Stimulated activated CD4-positive, alpha-beta T cell treated with anti-CD3 and anti-CD28 coated beads, Interleukin-2, amount 100 ng/mL, for 4 hours (primary cell): ENCODE results near the gene CACTIN.

Experiments used
- DNase-seq: peaks from one replicate; pipeline ENCODE4 v3.0.0-alpha.2; 2020; ENCODE audit warnings: low read depth

The CACTIN gene

GRCh38 chr19:3627351-3627723 lies 747 bp upstream of the CACTIN start:
- no peak for DNase-seq

DNA sequence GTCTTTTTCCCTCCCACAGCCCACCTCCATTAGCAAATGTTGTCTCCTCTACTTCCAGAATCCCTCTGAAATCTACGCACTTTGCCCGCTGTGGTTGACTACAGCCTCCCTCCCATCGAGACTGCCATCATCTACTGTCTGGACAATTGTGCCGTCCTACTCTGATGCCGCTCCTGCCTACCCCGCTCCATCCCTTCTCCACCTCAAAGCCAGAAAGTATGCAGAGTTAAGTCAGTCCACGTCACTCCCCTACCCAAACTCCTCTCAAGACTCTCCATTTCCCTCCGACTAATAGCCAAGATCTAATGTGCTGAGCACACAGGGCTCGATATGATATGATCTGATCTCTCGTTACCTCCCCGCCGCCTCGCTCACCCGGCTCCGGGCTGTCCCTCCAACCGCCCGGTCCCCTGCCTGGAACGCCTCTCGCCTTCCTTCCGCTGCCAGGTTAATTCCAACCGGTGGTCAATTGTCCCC lies 556 bp downstream of the CACTIN start:
- DNase-seq: no peak

- no peak for DNase-seq
These were observed 2.9 kb downstream of the CACTIN start for GRCh38 chr19:3623716-3624115.

- DNase-seq: no peak
These were observed 4.4 kb downstream of the CACTIN start for GRCh38 chr19:3622224-3622623.

DNA sequence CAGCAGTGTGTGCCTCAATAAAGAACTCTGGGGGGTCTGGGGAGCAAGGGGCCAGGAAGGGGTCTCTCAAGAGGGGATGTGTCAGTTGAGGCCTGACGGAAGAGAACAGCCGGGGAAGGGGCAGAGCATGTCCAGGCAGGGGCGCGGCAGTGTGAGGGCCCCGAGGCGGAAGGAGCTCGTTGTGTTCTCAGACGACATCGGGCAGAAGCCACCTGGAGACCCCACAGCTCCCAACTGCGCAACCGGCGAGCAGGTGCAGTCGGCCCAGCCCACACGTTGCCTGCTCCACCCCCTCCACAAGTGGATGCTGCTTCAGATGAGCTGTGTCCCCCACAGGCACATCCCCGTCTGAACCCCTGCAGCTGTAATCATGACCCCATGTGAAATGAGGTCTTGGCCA lies 4.9 kb downstream of the CACTIN start:
- no peak for DNase-seq

GRCh38 chr19:3620817-3621547 lies 5.6 kb downstream of the CACTIN start:
- DNase-seq: no peak

GRCh38 chr19:3620145-3620816 lies 6.3 kb downstream of the CACTIN start:
- DNase-seq: no peak

DNA sequence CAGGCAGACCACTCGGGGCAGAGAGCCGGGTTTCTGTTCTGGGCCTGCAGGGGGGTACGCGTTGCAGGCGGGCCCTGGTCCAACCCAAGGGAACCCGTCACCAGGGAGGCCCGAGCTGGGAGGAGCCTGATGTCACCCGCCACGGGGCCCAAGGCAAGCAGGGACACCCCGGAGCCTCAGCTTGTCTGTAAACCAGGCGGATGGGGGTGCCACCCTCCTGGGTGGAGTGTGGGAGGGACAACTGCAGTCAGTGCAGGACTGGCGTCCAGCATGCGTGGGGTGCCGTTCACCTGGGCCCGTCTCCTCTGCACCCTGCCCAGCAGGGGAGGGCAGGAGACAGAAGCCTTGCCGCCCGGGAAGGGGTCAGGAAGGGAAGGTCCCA lies 7.0 kb downstream of the CACTIN start:
- no peak for DNase-seq

DNA sequence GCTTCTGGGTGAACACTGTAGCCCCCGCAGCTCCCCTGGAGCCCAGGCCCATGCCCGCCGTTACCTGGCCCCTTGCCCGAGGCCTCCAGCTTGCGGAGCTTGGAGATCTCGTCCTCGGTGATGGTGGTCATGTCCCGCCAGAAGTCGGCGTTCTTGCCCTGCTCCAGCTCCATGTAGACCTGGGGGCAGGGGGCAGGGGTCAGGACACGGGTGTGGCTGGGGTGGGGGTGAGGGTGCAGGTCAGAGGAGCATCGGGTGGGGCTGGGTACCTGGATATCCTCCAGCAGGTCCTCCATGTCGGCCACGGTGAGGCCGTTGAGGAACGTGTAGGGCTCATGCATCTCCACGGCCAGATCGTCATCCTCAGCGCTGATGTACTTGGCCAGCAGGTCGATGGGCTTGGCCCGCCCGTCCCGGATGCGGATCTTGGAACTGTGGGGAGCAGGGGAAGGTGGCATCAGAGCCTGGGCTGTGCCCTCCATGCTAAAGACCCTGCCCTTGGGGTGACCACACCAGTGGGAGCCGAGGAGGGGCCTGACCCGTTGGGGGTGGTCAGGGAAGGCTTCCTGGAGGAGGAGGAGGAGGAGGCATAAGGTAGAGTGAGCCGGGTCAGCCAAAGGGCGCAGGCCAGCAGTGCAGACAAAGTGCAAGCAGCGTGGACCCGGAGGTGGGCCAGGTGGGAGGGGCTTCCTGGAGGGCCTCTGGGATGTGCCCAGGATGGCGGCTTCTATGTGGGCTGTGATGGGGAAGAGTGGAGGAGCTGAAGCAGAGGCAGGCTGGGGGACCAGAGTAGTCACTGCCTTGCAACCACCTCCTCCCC lies 7.6 kb downstream of the CACTIN start:
- DNase-seq: no peak

DNA sequence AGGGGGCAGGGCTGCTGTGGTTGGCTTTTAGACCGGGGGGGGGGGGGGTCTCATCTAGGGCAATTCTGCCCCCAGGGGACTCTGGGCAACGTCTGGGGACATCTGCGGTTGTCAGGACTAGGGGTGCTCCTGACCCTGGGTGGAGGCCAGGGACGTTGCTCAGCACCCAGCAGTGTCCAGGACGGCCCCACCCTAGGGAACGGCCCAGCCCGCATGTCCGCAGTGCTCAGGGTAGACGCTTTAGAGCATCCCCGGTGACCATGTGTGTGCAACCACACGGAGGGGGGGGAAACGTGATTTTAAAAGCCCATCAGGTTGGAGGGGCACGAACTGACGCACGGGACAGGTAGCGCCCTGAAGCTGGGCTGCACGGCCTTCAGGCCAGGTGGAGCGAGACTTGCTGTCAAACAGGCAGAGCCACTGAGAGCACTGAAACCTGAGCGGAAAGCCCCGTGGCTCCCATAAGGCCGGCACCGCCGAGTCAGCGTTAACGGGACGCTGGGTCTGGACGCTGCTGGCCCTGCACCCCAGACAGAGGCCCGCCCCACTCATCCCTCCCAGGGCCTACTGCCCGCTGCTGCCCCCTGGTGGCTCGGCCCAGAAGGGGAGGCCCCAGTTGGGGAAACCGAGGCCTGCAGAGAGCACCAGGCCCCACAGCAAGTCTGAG lies 8.3 kb downstream of the CACTIN start:
- DNase-seq: peak; percentile 25

- no peak for DNase-seq
These were observed 9.1 kb downstream of the CACTIN start for GRCh38 chr19:3617463-3617862.

DNA sequence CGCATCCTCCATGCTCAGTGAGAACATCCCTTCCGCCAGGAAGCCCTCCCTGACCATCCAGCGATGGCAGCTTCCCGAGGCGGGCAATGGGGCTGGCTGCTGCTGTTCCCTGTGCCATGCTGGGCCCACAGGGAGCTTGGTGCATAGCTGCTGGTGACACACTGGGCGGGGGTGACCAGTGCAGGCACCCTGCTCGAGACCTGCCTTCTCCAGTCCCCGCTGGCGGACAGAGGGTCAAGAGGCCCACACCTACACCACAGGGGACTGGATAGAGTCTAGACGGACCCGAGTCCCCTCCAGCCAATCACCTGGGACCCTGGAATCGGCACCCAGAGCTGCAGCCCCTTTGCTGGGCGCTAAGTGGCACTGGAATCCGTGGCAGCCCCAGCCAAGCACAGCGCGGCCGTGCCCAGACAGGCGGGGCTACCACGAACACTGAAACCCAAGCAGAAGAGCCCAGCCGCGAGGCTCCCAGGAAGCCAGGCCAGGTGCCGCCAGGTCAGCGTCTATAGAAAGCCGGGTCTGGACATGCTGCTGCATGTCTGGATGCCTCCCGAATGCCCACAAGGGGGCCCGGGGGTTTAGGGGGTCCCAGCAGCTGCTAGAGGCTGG lies 11.0 kb downstream of the CACTIN start:
- no peak for DNase-seq

DNA sequence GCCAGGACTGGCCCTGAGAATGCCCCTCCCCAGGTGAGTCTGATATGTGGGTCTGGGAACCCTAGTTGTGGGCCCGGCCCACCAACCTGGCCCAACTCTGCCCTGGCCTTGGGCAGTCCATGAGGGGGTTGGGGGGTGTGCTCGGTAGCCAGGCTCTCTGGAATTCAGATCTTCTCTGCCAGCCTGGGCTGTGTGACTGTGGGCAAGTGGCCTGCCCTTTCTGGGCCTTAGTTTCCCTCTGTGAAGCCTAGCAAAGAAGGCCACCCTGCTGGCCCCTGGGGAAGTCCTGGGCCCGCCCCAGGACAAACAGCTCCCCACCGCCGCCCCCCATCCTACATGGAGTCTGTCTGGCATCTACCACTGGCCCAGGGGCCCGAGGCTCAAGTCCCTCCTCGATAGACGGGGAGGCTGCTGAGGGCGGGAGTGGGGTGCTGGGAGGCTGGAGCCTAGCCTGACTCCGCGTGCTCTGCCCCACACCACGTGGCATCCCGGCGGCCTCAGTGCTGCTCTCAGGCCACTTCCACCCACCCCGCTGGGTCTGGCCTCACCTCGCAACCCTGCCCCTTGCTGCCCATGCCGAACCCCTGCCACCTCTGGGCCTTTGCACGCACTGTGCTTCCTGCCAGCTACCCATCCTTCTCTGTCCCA lies 11.6 kb downstream of the CACTIN start:
- no peak for DNase-seq

- DNase-seq: no peak
These were observed 12.6 kb downstream of the CACTIN start for GRCh38 chr19:3613818-3614661.

GRCh38 chr19:3612901-3613741 lies 13.5 kb downstream of the CACTIN start:
- no peak for DNase-seq

GRCh38 chr19:3612330-3612729 lies 14.3 kb downstream of the CACTIN start:
- no peak for DNase-seq

- DNase-seq: no peak
These were observed 14.7 kb downstream of the CACTIN start for GRCh38 chr19:3611841-3612240.

DNA sequence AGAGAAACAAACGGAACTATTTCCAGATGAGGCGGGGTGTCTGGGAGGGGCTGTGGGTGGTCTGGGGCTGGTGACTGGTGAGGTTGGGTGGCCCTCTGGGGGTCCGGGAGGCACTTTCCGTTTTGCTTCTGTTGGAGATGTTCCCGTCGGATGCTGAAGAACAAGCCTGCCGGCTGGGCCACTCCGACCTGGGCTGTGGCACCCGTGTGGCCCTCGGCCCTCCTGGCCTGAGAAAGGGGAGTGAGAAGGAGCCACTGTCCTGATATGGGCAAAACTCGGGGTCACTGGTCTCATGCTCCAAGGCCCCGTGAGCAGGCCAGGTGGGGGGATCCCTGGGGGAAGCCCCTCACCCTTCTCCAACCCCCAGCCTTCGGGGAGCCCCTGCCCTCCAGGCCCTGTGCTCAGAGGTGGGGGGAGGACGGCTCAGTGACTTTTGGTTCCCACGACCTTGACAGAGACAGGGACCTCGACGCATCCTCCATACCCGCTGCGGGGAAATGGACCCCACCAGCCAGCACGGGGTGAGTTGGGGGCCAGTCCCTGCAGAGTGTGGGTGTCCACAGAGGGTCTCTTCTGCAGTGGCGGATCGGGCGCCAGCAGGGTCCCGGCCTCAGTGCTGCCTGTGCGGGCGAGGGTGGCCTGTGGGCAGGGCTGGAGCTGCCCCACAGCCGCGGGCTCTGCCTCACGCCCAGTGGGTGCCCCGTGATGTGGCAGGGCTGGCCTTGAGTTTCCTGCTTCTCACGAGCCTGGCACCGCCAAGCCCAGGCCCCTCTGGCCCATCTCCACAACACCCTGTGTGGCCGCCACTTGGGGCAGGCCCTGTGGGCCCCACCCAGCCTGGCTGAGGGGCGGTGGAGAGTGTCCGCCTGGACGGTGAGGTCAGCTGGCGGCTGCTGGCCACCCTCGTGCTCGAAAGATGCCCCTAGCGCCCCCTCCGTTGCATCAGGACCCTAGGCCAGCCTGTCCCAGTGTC lies 15.6 kb downstream of the CACTIN start:
- DNase-seq: no peak
